GM03348 (cell line): ENCODE measurements around the gene IQSEC1.

Source experiments
- DNase-seq: peaks from one replicate; pipeline ENCODE4 v3.0.0; 2012; ENCODE audit warnings: low spot score

IQSEC1 gene

DNA sequence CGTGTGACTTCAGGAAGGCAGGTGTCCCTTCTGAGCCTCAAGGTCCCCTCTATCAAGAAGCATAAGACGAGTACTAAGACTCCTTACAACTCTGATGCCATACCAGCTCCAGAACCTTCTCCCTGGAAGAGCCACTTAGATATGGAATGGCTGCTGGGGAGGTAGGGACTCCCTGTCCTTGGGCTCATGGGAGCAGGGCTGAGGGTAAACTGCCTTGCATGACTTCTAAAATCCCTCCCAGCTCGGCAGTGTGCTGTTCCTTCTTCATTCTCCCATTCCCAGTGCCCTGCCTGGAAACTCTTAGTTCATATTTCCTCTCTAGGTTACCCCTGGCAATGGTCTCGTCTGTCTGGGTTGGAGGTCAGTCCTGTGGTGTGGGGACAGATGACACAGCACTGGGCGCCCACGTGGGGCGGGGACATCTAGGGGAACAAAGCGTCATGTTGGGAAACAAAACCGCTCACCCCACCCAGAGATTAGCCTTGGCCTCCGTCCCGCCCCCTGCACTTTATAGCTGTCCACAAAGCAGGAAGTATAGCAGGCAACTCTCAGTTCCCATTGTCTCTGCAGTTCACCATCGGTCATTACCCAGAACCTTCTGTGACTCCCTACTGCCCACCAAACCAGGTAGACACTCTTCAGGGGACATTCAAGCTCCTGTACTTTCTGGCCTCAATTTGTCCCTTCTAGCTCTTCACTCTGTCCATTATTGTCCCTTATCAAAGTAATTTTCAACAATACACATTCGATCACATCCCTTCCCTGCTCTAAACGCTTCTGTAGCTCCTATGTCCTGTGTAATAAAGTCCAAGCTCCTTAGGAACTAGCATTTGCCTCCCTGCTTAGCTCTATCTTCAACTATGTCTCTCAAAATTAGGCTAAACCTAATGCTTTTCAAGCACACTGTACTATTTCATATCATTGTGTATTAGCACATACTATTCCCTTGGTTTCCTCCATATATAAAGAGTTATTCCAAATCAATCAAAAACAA is 73.8 kb downstream of the IQSEC1 start:
- no peak for DNase-seq

GRCh38 chr3:12998648-12999047 is 74.6 kb downstream of the IQSEC1 start:
- no peak for DNase-seq

DNA sequence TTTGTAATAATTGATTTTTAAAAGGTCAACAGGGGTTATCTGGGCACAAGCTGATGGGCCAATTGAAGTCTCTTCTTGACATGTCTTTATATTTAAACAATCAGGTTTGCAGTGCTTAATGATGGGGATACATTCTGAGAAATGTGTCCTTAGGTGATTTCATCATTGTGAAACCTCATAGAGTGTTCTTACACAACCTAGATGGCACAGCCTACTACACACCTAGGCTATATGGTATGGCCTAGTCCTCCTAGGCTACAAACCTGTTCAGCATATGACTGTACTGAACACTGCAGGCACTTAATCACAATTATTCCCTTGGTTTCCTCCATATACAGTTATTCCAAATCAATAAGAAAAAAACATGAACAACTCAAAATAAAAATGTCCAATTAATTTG is 75.8 kb downstream of the IQSEC1 start:
- DNase-seq: no peak

DNA sequence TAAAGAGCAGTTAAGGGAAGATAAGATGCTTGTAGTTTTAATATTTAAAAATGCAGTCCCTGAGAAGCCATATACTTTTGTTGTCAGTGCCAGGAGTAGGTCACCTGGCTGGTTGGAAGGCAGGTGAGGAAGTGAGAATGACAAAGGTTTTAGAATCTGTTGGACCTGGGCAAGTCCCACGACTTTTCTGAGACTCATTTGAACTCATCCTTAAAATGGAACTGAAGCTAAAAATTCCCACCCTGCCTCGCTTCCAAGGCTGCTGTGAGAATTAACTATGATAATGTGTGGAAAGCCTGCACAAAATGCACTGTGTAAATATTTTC is 77.1 kb downstream of the IQSEC1 start:
- DNase-seq: no peak

- DNase-seq: no peak
Measured at GRCh38 chr3:12995389-12996180, 77.6 kb downstream of the IQSEC1 start.

GRCh38 chr3:12994607-12995388 is 78.4 kb downstream of the IQSEC1 start:
- peak; percentile 97 for DNase-seq

- DNase-seq: peak; percentile 67
Measured at GRCh38 chr3:12994357-12994606, 78.9 kb downstream of the IQSEC1 start.

- DNase-seq: peak; percentile 70
Measured at GRCh38 chr3:12993517-12994356, 79.5 kb downstream of the IQSEC1 start.

DNA sequence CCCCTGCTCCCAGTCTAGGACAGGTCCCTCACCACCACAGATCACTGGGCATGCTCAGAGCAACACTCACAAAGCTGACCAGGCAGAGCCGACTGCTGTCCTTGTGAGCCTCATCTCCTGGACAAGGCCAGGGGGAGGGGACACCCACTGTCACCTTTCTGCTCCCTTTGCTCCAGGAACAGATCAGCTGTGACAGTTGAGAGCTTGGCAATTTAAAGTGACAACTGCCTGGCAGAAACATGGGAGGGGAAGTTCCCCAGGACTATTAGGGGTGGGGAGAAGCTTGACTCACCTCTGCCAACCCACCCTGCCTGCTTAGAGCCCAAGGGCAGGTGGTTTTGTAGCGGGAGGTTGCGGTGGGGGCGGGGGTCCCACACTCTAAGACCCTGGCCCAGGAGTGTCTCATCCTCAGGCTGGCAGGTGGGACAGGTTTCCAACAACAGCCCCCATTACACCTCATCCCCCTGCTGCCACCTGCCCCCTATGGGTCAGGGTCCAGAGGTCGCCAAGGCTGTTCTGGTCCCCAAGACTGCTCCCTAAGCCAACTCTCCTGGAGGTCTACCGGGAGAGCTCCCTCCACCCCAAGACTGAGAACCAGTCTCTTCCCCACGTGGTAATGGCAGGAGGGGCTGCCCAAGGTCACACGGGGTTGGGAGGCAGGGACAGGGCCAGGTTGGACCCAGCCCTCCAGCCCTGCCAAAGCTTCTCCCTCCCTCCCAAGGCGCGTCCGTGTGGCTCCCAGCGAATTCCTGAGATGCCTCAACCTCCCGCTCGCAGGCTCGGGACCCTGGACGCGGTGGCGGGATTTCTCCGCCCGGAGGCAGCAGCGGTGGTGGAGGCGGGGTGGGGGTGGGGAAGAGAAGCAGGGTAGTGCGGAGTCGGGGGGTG is 80.4 kb downstream of the IQSEC1 start:
- peak; percentile 52 for DNase-seq

DNA sequence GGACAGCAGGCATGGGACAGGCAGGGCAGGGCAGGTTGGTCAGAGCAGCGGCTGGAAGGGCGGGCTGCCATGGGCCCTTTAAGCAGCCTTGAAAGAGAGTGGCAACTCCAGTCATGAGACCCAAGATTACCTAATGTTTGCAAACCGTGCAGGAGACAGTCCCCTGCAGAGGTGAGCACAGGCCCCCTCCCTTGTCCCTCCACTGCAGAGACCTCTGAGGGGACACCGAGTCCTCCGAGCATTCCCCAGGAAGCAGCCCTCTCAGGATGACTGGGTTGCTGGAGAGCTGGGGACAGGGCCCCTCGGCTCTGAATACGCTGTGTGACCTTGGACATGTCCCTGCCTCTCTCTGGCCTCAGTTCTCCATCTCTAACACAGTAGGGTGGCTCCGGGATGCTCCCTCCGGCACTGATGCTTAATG is 81.4 kb downstream of the IQSEC1 start:
- DNase-seq: no peak

DNA sequence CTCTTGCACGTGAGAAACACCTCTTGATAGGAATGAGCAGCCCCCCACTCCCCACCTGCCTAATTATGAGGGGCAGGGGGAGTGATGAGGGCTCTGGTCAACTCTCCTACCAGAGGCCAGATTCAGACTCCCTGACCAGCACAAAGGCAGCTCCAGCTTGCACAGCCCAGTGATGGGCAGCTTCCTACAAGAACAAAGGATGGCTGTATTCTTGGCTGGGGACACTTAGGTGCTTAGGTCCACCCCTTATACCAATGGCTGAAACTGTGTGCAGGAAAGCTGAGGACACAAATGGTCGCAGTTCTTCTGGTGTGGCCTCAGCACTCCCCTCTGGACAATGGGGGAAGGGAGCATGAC is 81.8 kb downstream of the IQSEC1 start:
- no peak for DNase-seq

DNA sequence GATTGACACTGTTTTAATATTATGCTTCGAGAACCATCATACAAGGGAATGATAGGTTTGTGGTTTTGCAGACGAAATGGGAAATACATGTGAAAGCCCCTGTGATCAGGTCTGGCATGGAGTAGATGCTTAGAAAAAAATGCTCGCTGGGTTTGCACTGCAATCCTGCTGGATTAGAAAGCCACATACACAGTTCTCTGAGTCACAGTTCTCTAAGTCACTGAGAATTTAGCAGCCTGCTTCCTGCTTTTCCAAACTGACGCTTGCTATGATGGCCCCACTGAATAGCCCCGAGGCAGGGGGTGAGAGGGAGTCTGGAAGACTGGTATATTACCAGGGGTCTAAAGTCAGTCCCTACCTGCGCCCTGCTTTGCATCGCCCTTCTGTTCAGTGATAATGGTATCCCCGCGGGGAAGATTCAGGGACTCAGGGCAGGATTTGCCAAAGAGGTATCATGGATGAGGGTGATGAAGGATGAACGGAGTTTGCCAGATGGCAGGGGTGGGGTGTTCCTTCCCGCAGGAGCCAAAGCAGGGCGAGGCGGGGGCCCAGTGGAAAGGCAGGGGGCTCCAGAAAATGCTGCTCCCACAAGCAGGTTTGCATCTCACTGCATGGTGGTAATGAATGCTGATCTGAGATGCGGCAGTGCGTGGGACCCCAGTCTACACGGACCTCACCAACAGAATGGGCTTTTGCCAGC is 82.3 kb downstream of the IQSEC1 start:
- DNase-seq: peak; percentile 71

DNA sequence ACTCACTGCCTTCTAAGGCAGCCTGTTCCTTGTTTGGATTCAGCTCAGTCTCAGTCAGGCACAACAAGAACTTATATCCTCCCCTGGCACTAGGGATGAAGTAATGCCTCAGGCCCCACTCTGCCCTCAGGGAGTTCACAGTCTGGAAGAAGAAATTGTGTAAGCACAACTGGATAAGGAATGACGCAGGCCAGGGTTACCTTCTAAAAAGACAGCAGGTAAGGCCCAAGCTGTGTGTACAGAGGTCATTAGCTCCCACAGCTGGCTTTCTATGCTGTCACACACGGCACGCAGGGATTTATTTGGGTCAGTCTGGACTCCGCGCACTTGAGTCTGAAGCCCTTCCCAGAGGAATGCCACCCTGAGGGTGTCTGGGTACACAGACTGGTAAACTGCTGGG is 82.9 kb downstream of the IQSEC1 start:
- no peak for DNase-seq

GRCh38 chr3:12988728-12989454 is 84.3 kb downstream of the IQSEC1 start:
- DNase-seq: no peak

DNA sequence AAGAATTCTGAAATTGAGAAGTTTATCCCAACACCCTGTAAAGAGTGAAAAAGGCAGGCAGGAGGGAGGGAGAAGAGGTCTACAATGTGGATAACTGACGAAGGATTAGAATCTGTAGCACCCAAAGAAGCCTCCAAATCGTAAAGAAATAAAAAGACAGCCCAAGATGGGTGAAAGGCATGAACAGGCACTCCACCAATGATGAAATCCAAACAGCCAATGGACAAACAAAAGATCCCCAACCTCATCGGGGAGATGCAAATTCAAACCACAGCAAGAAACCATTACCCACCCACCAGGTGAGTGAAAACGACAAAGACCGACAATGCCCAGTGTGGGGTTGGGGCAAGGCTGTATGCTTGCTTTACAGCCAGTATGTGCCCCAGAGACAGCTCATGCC is 85.6 kb downstream of the IQSEC1 start:
- DNase-seq: no peak

DNA sequence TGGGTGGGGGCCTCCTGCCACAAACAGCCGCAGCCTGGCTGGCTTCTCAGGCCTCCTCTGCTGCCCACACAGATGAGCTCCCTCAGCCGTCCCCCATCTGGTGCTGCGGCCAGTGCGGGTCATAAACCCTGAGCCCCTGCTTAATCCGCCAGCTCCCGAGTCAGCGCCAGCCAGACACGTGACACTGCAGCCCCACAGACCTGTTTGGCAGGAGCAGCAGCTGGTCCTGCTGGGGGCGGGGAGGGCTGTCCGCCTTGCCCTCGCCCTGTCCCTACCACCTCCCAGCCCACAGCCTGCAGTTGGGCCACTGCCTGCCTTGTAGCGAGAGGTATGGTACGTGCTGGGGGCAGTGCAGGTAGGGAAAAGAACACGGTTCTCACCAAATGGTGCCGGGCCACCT is 86.2 kb downstream of the IQSEC1 start:
- DNase-seq: no peak

GRCh38 chr3:12986521-12986920 is 86.7 kb downstream of the IQSEC1 start:
- DNase-seq: no peak

DNA sequence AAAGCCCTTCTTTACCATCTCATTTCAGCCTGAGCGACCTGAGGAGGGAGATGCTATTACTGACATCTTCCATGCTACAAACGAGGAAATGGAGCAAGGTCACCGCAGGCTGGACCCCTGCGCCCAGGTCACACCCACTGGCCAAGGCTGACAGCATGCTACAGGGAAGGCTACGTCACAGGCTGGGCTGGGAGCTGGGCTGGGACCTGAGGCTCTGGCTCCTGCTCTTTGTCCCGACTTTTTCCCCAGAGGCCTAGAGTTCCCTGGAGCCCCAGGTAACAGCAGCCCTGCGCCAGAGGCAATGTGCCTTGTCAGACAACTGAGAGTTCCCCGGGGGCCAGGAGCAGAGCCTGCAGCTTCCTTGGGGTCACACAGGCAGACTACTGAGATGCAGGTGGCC is 87.2 kb downstream of the IQSEC1 start:
- DNase-seq: no peak

- no peak for DNase-seq
Measured at GRCh38 chr3:12985148-12985547, 88.1 kb downstream of the IQSEC1 start.
